K562 (cell line): Measurements from ENCODE around the gene KHDRBS2. TPM values are rescaled to one million over a fixed set of nuclear protein-coding genes. Genes with fewer than 3 reads are reported as not detected.

Experiments used
- ATAC-seq: fragments of 200-7000 bp; cut with Tn5 transposase; 3 replicates; pipeline ENCODE4 v1.9.1; 2020; ENCODE audit warnings: moderate library complexity
- BruUV-seq: library from RNA; stranded (reverse); fragments of 400-500 nt; replicated peaks from 2 replicates; lab custom pipeline; 2021; lab: Mats Ljungman, UMichigan
- CTCF ChIA-PET: fragments of 300-600 bp; formaldehyde crosslinking; extraction: SDS; loops from one replicate; lab custom pipeline; 2021; ENCODE audit warnings: low intra/inter-chr PET ratio; lab: Yijun Ruan, JAX
- POLR2A ChIA-PET: fragments of 300-600, 350-650 bp; sonication (Branson Sonifier 250); formaldehyde crosslinking; extraction: SDS; loops from one replicate; lab custom pipeline; 2021; ENCODE audit warnings: antibody characterized with exemption, inconsistent platforms; lab: Yijun Ruan, JAX
- DNase-seq, 4 experiments: peaks; one replicate each; pipeline versions ENCODE4 v3.0.0 to v3.0.0-alpha.2; 2011 to 2018; ENCODE audit warnings: low spot score in 3 of 4, mixed read lengths in 3 of 4; ENCODE audit errors: extremely low read depth in 1 of 4
- FAIRE-seq: peaks from 2 replicates; lab custom pipeline; 2011; peaks lifted over from hg19 to GRCh38; lab: Jason Lieb, UNC
- H2AFZ ChIP-seq: 2 replicates; pipeline ENCODE4 v1.6.0; 2011; ENCODE audit warnings: low read depth, low read length, control low read depth, inconsistent platforms
- H3K27ac ChIP-seq: fragments of 200-600 bp; 3 replicates; pipeline ENCODE4 v1.8.0; 2011; ENCODE audit warnings: low read depth, mild to moderate bottlenecking, control low read depth, inconsistent platforms, low read length, moderate library complexity, mixed read lengths; ENCODE audit errors: extremely low read depth
- H3K27me3 ChIP-seq, 2 experiments: fragments of 300-600 bp in 1 of 2; 2 replicates in 1 of 2; 3 replicates in 1 of 2; pipeline versions ENCODE4 v1.6.0 to v1.8.0; 2011; ENCODE audit warnings: inconsistent platforms in 2 of 2, low read length in 2 of 2, mild to moderate bottlenecking in 1 of 2, mixed read lengths in 1 of 2, moderate library complexity in 1 of 2; ENCODE audit not compliant: control insufficient read depth in 2 of 2, insufficient read depth in 2 of 2
- H3K36me3 ChIP-seq: fragments of 300-600 bp; 3 replicates; pipeline ENCODE4 v1.8.0; 2011; ENCODE audit warnings: mild to moderate bottlenecking, low read length, inconsistent platforms; ENCODE audit not compliant: control insufficient read depth, insufficient read depth
- H3K4me1 ChIP-seq, 2 experiments: fragments of 200-600 bp in 1 of 2; replicated peaks in 1 of 2; 2 replicates in 1 of 2; 3 replicates in 1 of 2; pipeline versions ENCODE4 v1.5.1 to v1.8.0; 2011; ENCODE audit warnings: inconsistent platforms in 2 of 2, low read length in 2 of 2, mild to moderate bottlenecking in 1 of 2, mixed read lengths in 1 of 2, moderate library complexity in 1 of 2; ENCODE audit not compliant: control insufficient read depth in 2 of 2, insufficient read depth in 2 of 2
- H3K4me2 ChIP-seq: 2 replicates; pipeline ENCODE4 v1.6.1; 2011; ENCODE audit warnings: low read length, control low read depth, inconsistent platforms, mixed read lengths; ENCODE audit not compliant: insufficient read depth
- H3K4me3 ChIP-seq: fragments of 200-600 bp; sonication (generic), shearing (Covaris generic); 2 replicates; pipeline ENCODE4 v1.5.1; 2016; ENCODE audit warnings: control low read depth, inconsistent platforms
- H3K79me2 ChIP-seq: fragments of 200-600 bp; 3 replicates; pipeline ENCODE4 v1.8.0; 2011; ENCODE audit warnings: low read length, inconsistent platforms; ENCODE audit not compliant: control insufficient read depth, insufficient read depth
- H3K9ac ChIP-seq, 2 experiments: 2 replicates each; pipeline versions ENCODE4 v1.6.0 to v1.6.1; 2011; ENCODE audit warnings: low read depth in 2 of 2, low read length in 2 of 2, control low read depth in 1 of 2, inconsistent platforms in 1 of 2, mild to moderate bottlenecking in 1 of 2, mixed read lengths in 1 of 2; ENCODE audit not compliant: insufficient read depth in 1 of 2
- H3K9me1 ChIP-seq: one replicate; pipeline ENCODE4 v1.6.0; 2011; ENCODE audit warnings: inconsistent platforms, mild to moderate bottlenecking, low read length, moderate library complexity; ENCODE audit not compliant: control insufficient read depth, insufficient read depth
- H3K9me3 ChIP-seq: replicated peaks from 2 replicates; pipeline ENCODE4 v1.5.1; 2011; ENCODE audit warnings: low read depth, low read length, inconsistent platforms; ENCODE audit not compliant: control insufficient read depth, insufficient read depth
- H4K20me1 ChIP-seq: replicated peaks from 2 replicates; pipeline ENCODE4 v1.6.1; 2011; ENCODE audit warnings: low read length, inconsistent platforms, mixed read lengths; ENCODE audit not compliant: control insufficient read depth, insufficient read depth
- CREBBP ChIP-seq: IDR thresholded peaks from one replicate; pipeline ENCODE4 v1.6.1; 2012; ENCODE audit warnings: low read depth, mild to moderate bottlenecking, control low read depth, inconsistent platforms, low read length
- MYC ChIP-seq, 2 experiments: fragments of 250-450 bp in 1 of 2; sonication (Bioruptor Pico) in 1 of 2; IDR thresholded peaks; 2 replicates each; pipeline versions ENCODE4 v1.5.1 to v1.6.1; 2012 to 2021; ENCODE audit warnings: low read depth in 2 of 2, borderline replicate concordance in 1 of 2, improper control_type of control experiment in 1 of 2, low read length in 1 of 2, mild to moderate bottlenecking in 1 of 2, moderate library complexity in 1 of 2
- SNRNP70 ChIP-seq: fragments of 200-400 bp; formaldehyde crosslinking; optimal IDR thresholded peaks from 2 replicates; pipeline ENCODE3; 2017; ENCODE audit warnings: low read depth, low read length
- ZC3H8 ChIP-seq: fragments of 450-650 bp; IDR thresholded peaks from 2 replicates; pipeline ENCODE4 v1.6.1; 2017
- ZNF785 ChIP-seq: fragments of 250-450 bp; sonication (Bioruptor Pico); IDR thresholded peaks from 2 replicates; pipeline ENCODE4 v1.4.0; 2020; ENCODE audit warnings: mild to moderate bottlenecking
- WGBS: fragments of 100-300 bp; shearing (Covaris generic); methylation state at CpG from one replicate; pipeline ENCODE4 v1.1.6; 2016; ENCODE audit warnings: low coverage, mixed read lengths; ENCODE audit not compliant: insufficient coverage; ENCODE audit errors: missing lambda C conversion rate; 5-methylcytosine and 5-hydroxymethylcytosine counted together
- in situ Hi-C: fragments of 300-500 bp; cut with MboI; formaldehyde crosslinking; loops from 4 replicates; pipeline ENCODE4 v1.15.0; 2018; ENCODE audit warnings: inconsistent platforms, mixed read lengths
- intact Hi-C: fragments of 100-400 bp; cut with micrococcal nuclease; formaldehyde crosslinking; loops from 2 replicates; pipeline ENCODE4 v1.14.2; 2022
- polyA plus RNA-seq, 8 experiments: library from polyadenylated mRNA; depleted of rRNA in 4 of 8; stranded (reverse) in 5 of 8; unstranded in 3 of 8; fragments of >200 nt; fragmentation: Nextera tagmentation in 2 of 8; fragmentation: Illumina TruSeq in 1 of 8; extraction: Ambion mirVana in 2 of 8; extraction: Trizol in 1 of 8; gene quantifications; 2 replicates each; pipeline versions ENCODE4 v1.2.1 to v1.2.3, GENCODE V29; 2011 to 2014; ENCODE audit warnings: inconsistent platforms in 1 of 8, missing spikeins in 1 of 8
- total RNA-seq, 7 experiments: library from RNA; depleted of rRNA in 6 of 7; stranded (reverse); fragments of >200 nt in 6 of 7; fragmentation: Illumina TruSeq in 2 of 7; extraction: Trizol in 2 of 7; gene quantifications; 2 replicates each; pipeline versions ENCODE4 v1.2.1 to v1.2.3, GENCODE V29; 2011 to 2021; ENCODE audit warnings: low replicate concordance in 1 of 7
- TF ChIP-seq, protein P1 (sequence below), 2 experiments: fragments of 450-650 bp in 1 of 2; IDR thresholded peaks; 2 replicates each; pipeline ENCODE4 v1.6.1; 2011 to 2017; ENCODE audit warnings: low read depth in 2 of 2, antibody characterized with exemption in 1 of 2, borderline replicate concordance in 1 of 2, low read length in 1 of 2, mild to moderate bottlenecking in 1 of 2, mixed read lengths in 1 of 2; ENCODE audit not compliant: control insufficient read depth in 1 of 2
- TF ChIP-seq, protein P2 (sequence below): fragments of 450-650 bp; formaldehyde crosslinking; IDR thresholded peaks from 2 replicates; pipeline ENCODE4 v1.4.0; 2020; ENCODE audit warnings: mild to moderate bottlenecking, moderate library complexity

Gene KHDRBS2
- total and polyA plus RNA-seq, 9 of the 15 experiments (the other 6 are each of a cell fraction or from before 2014, with no cell fraction given), result not detected

DNA sequence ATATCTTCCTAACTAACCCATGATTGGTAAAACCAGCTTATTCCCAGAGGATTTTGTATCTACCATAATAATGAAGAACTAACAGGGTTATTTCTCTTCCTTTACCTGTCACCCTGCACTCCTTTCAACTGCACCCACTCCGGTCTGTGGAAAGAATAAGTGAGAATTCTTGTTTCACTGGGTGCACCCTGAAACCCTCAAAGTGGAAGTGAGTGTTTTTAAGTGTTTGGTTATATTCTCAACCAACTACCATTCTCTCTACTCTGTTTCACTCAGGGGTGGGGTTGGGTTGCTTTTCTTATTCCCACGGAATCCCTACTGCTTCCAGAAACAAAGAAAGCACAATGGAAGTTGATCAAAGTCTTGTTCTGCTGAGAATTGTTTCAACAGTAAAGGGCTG is 42.6 kb upstream of the KHDRBS2 start:
- no peak for FAIRE-seq
- WGBS, result 0% methylated on average over 2 of the region's 2 CpGs
- Histone ChIP-seq H3K27me3 (no peaks in the 10 kb centered on the region), H3K9ac (no peak overlapping the region), H3K79me2 (no peaks in the 10 kb centered on the region), H3K9me3 (no peaks in the 10 kb centered on the region; the same call in 1 of the 2 replicates), H2AFZ (no peak overlapping the region), H3K9me1 (no peaks in the 10 kb centered on the region), H3K36me3 (no peaks in the 10 kb centered on the region), H3K27ac (no peak overlapping the region), H4K20me1 (no peaks in the 10 kb centered on the region), H3K4me1 (no peaks in the 10 kb centered on the region), H3K4me3 (no peak overlapping the region), H3K4me2 (no peak overlapping the region)
- ATAC-seq, result no peak
- in situ Hi-C loops, result no loop called here
- no TSS peak for BruUV-seq
- POLR2A ChIA-PET, result no interaction called here
- DNase-seq, result no peak
- TF ChIP-seq, protein P1, sequence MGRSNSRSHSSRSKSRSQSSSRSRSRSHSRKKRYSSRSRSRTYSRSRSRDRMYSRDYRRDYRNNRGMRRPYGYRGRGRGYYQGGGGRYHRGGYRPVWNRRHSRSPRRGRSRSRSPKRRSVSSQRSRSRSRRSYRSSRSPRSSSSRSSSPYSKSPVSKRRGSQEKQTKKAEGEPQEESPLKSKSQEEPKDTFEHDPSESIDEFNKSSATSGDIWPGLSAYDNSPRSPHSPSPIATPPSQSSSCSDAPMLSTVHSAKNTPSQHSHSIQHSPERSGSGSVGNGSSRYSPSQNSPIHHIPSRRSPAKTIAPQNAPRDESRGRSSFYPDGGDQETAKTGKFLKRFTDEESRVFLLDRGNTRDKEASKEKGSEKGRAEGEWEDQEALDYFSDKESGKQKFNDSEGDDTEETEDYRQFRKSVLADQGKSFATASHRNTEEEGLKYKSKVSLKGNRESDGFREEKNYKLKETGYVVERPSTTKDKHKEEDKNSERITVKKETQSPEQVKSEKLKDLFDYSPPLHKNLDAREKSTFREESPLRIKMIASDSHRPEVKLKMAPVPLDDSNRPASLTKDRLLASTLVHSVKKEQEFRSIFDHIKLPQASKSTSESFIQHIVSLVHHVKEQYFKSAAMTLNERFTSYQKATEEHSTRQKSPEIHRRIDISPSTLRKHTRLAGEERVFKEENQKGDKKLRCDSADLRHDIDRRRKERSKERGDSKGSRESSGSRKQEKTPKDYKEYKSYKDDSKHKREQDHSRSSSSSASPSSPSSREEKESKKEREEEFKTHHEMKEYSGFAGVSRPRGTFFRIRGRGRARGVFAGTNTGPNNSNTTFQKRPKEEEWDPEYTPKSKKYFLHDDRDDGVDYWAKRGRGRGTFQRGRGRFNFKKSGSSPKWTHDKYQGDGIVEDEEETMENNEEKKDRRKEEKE (IDR thresholded peaks at IDR 0.05; ENCODE audit: borderline replicate concordance in 1 of 2, control insufficient read depth in 1 of 2, low read depth in 2 of 2, low read length in 1 of 2), result no peak
- TF ChIP-seq SNRNP70 (no peak), ZC3H8 (no peak), MYC (IDR thresholded peaks at IDR 0.05; ENCODE audit: low read depth, low read length) (no peak), MYC (CRISPR knock-in tag; IDR thresholded peaks at IDR 0.05; ENCODE audit: borderline replicate concordance, low read depth) (no peak), ZNF785 (CRISPR knock-in tag) (no peak), CREBBP (no peak)
- TF ChIP-seq, protein P2, sequence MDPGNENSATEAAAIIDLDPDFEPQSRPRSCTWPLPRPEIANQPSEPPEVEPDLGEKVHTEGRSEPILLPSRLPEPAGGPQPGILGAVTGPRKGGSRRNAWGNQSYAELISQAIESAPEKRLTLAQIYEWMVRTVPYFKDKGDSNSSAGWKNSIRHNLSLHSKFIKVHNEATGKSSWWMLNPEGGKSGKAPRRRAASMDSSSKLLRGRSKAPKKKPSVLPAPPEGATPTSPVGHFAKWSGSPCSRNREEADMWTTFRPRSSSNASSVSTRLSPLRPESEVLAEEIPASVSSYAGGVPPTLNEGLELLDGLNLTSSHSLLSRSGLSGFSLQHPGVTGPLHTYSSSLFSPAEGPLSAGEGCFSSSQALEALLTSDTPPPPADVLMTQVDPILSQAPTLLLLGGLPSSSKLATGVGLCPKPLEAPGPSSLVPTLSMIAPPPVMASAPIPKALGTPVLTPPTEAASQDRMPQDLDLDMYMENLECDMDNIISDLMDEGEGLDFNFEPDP (CRISPR knock-in tag), result no peak
- CTCF ChIA-PET, result no interaction called here
- intact Hi-C loops, result no loop called here
